HG03060 (cell line): Measurements from ENCODE around the gene ELP1.
"Not testable (repeated sequence)": the region's sequence is repeated elsewhere in the genome, so short reads cannot be mapped to it uniquely, and the experiment has no call there.

Experiments used
- ATAC-seq: cut with Tn5 transposase; IDR thresholded peaks from one replicate; pipeline ENCODE4 v1.9.1; 2021; ENCODE audit warnings: low read depth, moderate number of reproducible peaks; ENCODE audit not compliant: unreplicated experiment

Gene ELP1

DNA sequence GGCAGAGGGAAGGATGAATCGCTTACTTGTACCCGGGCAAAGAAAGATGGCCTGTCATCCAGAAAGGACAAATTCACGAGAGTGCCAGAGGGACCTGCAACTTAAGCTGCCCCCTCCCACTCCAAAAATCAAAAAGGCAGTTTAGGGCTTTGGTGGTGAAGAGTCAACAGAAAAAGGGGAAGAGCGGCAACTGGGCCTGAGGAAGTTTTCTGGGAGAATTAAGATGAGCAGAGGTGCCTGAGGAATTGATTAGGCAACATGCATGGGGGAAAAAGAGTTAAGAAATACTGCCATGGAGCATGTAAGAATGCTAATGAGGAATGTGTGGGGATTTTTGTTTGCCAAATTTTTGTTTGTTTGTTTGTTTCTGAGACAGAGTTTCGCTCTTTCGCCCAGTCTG is 76.4 kb downstream of the ELP1 start:
- no peak for ATAC-seq

DNA sequence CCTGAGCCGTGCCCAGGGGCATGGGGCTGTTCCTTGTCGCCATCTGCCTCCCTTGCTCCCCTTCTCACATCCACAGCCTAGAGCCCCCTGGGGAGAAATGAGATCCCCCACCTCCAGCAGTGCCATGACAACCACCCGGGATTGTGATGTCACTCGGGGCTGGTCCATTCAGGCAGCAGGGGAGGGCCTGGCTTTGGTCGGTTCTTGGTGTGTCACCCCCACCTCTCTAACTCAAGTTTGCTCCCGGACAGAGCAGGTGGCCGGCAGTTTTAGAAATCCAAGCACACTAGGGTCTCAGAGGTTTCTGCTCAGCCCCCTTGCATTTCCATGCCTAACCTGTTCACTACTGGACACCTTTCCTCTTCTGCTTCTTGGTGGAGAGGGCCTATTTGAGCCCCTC is 78.0 kb downstream of the ELP1 start, which contains the start of gene ACTL7B:
ACTL7B (minus strand) TSS at position 99 of the 400 bp plus-strand sequence; CDS start at position 43, 56 bp downstream.
- ATAC-seq: no peak

DNA sequence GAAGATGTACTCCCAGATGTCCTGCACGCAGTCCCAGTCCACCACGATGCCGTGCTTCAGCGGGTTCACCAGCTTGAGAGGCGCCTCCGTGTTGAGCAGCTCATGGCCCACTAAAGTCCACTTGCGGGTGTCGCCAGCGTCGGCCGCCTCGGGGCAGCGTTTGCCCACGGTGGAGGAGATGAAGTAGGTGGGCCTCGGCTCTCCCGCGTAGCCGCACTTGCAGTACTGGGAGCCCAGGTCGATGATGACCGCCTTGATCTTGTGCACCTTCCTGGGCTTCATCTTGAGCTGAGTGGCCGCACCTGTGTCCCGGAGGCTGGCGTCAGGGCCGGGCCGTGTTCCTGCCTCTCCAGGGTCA is 78.4 kb downstream of the ELP1 start:
- ATAC-seq: no peak

DNA sequence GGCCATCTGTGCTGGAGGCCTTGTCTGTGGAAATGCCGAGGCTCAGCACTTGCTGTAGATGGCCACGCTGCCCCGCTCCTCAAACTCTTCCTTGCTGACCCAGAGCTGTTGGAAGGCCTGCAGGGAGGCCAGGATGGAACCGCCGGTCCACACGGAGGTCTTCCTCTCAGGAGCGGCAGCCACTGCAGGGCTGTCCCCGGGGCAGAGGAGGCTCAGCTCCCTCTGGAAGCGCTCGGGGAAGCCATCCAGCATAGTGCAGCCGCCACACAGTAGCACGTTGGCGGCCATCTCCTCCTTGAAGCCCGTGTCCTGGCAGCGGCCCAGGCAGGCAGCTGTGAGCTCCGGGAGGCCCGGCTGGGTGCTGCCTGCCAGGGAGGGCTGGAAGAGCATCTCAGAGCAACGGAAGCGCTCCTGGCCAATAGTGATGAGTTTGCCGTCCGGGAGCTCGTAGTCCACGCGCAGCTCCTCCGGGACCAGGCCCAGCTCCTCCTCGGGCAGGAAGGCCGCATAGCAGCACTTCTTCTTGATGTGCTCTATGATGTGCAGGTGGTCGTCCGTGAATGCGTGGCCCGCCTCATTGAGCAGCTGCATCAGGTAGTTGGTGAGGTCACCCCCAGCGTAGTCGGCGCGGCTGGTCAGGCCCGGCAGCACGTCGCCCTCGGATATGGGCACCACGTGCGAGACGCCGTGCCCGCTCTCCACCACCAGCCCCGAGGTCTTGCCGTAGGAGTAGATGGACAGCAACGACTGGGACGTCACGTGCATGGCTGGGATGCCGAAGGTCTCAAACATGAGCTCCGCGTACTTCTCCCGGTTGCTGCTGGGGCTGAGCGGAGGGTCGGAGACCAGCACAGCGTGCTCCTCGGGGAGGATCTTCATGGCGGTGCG is 79.0 kb downstream of the ELP1 start:
- ATAC-seq: no peak

DNA sequence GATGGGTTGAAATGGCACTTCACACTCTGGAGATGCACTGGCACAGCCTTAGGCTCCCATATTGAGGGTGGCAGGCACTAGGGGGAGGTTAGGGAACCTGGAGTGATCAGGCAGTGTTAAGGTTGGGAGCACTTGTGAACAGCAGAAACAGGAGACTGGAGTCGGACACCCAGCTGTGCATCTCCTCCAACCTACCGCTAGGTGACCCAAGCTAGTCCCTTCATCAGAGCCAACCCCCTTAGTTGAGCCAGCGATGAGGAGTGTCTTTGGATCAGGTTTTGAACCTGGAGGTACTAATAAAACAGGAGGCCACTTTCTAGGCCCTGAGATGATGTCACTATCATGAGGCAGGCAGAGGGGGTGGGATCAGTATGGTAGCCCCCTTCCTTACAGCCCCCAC is 79.8 kb downstream of the ELP1 start:
- no peak for ATAC-seq

DNA sequence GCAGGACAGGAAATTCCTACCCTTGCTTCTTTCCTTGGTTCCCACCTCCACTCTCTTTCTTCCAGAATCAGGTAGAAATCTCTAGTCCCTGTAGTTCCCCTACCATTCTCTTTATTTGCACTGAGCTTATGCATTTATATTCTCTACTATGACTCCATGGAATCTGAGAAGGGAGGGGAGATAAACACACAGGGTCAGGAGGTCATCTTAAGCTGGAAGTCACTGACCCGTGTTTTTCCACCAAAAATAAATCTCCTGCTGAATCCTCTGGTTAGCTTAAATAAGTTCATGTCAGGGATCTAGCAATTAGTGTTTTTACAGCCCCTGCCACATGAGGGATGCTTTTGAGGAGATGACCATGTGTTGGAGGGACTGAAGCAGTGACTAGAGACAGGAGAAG is 81.8 kb downstream of the ELP1 start:
- ATAC-seq: no peak

DNA sequence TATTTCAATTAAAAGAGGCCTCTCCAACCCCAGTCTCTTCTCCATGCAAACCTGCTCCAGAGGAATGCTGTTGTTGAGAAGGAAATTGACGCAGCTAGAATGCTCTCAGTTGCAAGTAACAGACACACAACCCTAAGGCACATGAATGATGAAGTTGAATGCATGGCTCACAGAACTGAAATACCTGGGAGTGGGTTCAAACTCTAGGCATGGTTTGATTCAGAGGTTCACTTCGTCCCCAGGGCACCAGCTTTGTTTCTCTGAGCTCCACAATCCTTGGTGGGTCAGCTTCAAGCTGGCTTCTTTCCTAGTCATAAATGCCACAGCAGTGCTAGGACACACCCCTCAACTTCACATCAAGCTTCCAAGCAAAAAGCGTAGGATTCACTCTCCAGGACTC is 82.8 kb downstream of the ELP1 start:
- ATAC-seq: no peak

DNA sequence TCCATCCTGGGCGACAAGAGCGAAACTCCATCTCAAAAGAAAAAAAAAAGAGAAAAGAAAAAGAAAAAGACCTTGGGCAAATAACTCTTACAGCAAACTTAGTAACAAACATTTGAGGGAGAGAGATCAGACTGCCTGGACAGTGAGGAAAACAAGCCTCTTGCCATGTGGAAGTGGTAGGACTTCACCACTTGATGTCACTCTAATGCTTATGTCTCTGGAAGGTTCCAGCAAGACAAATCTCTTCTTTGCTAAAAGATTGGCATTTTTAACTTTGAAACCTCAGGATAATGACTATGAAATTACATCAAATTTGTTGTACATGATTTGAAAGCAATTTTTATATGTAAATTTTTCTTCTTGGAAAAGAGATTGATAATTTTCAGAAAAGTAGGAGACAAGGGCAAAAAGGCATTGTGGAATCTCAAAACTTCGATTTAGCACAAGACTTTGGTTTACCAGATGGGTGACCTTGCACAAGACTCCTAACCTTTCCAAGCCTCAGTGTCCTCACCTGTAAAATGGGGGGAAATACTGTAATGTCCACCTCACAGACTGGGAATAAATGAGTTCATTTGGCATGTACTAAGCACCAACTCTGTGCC is 83.5 kb downstream of the ELP1 start:
- no peak for ATAC-seq

DNA sequence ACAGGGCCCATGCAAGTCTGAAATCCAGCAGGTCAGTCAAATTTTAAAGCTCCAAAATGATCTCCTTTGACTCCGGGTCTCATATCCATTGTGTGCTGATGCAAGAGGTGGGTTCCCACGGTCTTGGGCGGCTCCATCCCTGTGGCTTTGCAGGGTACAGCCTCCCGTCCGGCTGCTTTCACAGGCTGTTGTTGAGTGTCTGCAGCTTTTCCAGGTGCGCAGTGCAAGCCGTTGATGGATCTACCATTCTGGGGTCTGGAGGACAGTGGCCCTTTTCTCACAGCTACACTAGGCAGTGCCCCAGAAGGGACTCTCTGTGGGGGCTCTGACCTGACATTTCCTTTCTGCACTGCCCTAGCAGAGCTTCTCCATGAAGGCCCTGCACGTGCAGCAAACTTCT is 85.6 kb downstream of the ELP1 start:
- ATAC-seq: not testable (repeated sequence)

DNA sequence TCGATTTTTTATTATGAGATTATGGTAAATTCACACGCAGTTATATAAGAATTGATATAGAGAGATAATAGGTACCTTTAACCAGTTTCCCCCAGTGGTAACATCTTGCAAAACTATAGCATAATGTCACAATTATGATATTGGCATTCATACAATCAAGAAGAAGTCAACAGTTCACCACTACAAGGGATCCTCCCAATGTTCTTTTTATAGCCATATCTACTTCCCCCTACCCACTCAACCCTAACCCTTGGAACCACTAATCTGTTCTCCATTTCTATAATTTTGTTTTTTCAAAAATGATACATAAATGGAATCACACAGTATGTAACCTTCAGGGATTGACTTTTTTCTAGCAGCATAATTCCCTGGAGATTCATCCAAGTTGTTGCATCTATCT is 88.0 kb downstream of the ELP1 start:
- no peak for ATAC-seq

DNA sequence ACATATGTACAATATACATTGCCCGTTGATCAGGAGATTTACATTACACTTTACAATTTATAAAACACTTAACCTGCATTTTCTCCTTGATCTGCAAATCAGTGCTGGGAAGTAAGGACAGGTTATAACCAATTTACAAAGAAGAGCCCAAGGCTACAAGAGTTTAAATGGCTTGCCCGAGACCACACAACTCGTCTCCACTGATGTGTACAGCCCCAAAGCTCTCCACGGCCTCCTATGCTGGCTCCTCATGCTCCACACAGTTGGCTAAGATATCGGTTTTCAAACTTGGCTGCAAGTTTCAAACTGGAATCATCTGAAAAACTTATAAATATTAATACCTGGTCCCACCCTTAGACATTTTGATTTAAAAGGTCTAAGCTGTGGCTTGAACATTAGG is 88.4 kb downstream of the ELP1 start:
- no peak for ATAC-seq

DNA sequence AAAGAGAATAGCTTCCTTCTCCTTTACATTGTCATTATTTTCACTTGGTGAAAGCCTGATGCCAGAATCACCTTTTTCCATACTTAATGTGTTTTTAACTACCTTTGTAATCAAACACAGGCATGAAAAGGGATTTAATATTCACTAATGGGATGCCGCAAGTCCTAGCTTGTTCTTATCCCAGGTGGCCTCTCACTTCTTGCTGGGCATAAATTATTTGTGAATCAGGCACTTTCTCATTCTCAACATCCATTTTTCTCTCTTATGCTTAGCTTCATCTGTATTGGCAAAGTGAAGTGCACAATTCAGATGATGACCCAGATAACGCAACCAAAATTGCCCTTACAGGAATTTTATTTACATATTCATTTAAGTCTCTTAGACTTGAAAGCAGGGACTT is 89.1 kb downstream of the ELP1 start:
- ATAC-seq: no peak

DNA sequence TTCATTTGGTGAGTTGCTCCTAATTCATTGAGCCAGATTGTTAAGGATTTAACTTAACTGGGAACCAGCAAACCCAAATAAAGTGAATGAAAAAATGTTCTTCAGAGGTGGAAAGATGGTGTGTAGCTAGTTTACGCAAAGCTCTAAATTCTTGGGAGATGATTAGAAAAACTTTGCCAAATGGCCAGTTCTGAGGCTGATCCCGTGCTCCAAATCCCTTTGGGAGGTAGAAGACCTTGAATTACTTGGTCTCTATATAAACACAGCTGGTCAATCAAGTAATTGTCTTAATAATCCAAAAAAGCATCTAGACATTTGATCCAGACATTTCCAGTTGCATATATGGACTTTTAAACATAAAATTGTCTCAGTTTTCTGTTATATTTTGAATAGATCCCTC is 89.5 kb downstream of the ELP1 start:
- no peak for ATAC-seq

DNA sequence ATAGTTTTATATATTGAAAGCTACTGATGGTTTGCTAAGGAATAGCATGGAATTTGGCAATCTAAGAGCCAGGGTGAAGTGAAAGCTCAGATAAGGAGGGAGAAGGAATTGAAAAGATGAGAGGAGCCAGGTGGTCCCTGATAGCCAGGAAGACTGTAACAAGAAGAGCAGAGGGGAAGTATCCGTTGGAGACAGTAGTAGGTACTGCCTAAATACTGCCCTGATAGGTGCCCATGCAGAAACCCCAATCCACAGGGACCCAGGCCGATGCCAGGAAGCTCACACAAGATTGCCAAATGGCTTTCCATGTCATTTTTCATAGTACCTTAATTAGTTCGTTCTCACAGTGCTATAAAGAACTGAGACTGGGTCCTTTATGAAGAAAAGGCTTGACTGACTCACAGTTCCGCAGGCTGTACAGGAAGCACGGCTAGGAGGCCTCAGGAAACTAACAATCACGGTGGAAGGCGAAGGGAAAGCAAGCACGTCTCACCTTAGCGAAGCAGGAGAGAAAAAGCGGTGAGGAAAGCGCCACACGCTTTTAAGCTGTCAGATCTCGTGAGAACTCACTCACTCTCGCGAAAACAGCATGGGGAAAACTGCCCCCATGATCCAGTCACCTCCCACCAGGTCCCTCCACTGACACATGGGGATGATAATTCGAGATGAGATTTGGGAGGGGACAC is 91.2 kb downstream of the ELP1 start:
- ATAC-seq: no peak

DNA sequence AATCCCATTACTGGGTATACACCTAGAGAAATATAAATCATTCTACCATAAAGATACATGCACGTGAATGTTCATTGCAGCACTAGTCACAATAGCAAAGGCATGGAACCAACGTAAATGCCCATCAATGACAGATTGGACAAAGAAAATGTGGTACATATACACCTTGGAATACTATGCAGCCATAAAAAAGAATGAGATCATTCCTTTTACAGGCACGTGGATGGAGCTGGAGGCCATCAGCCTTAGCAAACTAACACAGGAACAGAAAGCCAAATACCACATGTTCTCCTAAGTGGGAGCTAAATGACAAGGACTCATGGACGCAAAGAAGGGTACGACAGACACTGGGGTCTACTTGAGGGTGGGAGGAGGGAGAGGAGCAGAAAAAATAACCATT is 94.4 kb downstream of the ELP1 start:
- ATAC-seq: not testable (repeated sequence)

DNA sequence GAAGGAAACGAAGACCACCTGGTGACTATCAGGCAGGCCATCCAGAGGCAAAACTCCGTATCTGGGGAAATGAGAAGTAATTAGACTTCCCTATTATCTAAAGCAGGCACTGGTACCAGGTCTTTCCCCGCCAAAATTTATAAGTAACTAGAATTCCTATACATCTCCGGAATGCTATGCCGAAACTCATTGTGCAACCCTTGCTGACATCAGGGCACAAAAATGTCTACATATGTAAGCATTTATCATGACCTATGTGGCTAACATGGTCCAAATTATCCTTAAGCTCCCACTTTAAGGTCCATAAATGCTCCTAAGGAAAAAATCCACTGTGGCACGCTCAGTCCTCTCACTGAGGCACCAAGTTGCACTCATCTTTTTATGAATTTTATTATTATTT is 95.9 kb downstream of the ELP1 start:
- no peak for ATAC-seq

DNA sequence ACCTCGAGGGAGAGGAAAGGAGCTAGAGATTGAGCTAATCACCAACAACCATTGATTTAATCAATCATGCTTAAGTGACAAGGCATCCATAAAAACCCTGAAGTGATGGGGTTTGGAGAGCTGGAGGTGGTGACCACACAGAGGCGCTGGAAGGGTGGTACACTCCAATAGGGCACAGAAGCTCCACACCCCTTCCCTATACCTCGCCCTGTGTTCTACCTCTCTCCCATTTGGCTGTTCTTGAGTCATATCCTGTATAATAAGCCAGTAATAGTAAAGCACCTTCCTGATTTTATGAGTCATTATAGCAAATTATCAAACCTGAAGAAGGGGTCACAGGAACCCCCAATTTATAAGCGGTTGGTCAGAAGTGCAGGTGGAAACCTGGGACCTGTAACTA is 96.4 kb downstream of the ELP1 start:
- no peak for ATAC-seq

DNA sequence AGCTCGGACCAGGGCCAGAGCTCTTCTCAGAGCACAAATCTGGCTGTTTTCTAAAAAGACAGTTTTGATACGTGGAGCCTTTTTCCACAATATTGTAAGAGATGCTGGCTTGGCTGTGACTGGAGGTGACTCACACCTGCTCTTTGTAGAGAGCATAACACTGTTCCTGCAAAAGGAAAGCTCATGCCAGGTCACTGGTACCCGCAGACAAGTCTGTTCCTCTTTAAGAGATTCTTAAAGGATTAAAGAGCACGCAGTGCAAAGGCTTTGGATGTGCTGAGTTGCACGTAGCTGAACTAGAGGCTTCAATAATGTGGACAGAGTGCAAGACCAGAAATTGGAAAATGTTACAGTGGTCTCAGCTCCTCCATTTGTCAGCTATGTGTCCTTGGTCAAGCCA is 97.1 kb downstream of the ELP1 start:
- ATAC-seq: no peak

DNA sequence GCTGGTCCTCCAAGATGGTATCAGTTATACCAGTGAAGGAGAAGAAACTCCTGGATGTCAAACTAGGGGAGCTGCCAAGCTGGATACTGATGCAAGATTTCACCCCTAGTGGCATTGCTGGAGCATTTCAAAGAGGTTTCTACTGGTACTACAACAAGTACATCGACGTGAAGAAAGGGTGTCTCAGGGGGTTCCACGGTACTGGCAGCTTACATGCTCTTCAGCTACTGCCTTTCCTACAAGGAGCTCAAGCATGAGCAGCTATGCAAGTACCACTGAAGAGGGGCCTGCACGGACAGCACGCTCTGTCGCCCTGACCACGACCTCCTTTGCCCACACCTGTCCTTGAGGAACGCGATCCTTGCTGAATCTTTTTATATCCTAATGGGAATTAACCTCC is 97.6 kb downstream of the ELP1 start:
- ATAC-seq: no peak

DNA sequence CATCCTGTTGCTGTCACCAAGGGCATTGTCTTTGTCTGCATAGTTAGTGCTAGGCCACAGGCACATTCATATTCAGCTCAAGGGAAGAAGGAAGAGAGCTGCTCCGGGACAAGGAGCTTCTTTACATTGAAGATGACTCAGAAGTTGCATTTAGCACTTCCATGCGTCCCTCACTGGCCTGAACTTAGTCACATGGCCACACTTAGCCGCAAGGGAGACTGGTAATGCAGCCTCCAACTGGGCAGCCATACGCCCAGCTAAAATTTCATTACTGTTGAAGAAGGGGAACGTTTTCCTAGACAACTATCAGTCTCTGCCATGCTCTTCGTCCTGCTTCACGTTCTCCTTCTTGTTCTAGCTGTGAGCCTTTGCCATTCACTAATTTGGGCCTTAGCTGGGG is 98.1 kb downstream of the ELP1 start:
- no peak for ATAC-seq

DNA sequence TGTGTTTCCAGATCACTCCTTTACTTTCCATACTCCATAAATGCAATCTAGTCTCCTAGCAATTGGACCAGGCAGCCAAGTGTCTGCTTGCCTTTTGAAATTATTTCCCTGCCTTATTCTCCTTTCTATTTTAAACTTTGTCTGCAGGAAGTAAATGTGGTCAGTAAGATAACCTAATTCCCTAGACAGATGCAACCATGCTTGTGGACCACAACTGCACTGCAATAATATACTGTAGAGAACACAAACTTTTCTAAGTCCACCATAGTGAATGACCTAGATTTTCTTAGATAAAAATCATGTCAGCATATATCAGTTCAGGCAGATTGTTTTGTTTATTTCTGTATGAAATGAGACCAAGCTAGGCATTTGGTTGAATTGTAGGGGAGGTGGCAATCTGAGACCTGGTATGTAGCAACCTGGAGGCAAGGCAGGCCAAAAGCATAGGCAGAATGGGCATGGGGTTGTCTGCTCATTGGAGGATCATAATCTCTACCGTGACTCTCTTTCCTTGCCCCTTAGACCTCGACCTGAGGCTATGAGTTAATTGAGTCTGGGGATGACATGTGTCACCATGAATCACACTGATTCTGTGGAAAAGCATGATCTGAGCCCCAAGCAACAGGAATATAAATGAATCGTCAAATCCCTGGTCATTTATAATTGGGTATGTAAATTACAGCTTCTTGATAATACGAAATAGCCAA is 98.8 kb downstream of the ELP1 start:
- no peak for ATAC-seq
